K562 (cell line): ENCODE results near the gene SANBR. TPM values are rescaled to one million over a fixed set of nuclear protein-coding genes. Genes with fewer than 3 reads are reported as not detected.

Experiments used
- BMI1 ChIP-seq: fragments of 150-350 bp; IDR thresholded peaks from 2 replicates; pipeline ENCODE4 v1.6.1; 2014; ENCODE audit warnings: low read length
- BRD4 ChIP-seq: fragments of 200-600 bp; sonication (generic); IDR thresholded peaks from 2 replicates; pipeline ENCODE4 v1.6.1; 2017; ENCODE audit warnings: inconsistent platforms
- CHD2 ChIP-seq: IDR thresholded peaks from 2 replicates; pipeline ENCODE4 v1.6.1; 2011; ENCODE audit warnings: low read depth, low read length
- FOXO4 ChIP-seq: fragments of 450-650 bp; formaldehyde crosslinking; IDR thresholded peaks from 2 replicates; pipeline ENCODE4 v1.4.0; 2020; ENCODE audit warnings: mild to moderate bottlenecking, moderate library complexity
- HDGF ChIP-seq: fragments of 450-650 bp; IDR thresholded peaks from 2 replicates; pipeline ENCODE4 v1.6.1; 2016
- MNT ChIP-seq, 2 experiments: fragments of 450-650 bp; conservative IDR thresholded peaks; 2 replicates each; pipeline ENCODE4 v1.6.1; 2017; ENCODE audit warnings: mild to moderate bottlenecking in 2 of 2, moderate library complexity in 2 of 2
- POLR2AphosphoS2 ChIP-seq: IDR thresholded peaks from 2 replicates; pipeline ENCODE4 v1.6.1; 2012; ENCODE audit warnings: low read length, improper control_type of control experiment
- PURB ChIP-seq: sonication (generic); formaldehyde crosslinking; IDR thresholded peaks from 2 replicates; pipeline ENCODE4 v1.9.0; 2021; ENCODE audit warnings: low read depth, mild to moderate bottlenecking, missing genetic modification reagents
- PYGO2 ChIP-seq: fragments of 450-650 bp; IDR thresholded peaks from 2 replicates; pipeline ENCODE4 v1.6.1; 2016; ENCODE audit warnings: mild to moderate bottlenecking, missing genetic modification characterization, moderate library complexity, missing compliant biosample characterization
- SMAD1 ChIP-seq: fragments of 150-350 bp; IDR thresholded peaks from 2 replicates; pipeline ENCODE4 v1.6.1; 2014; ENCODE audit warnings: low read length, low read depth; ENCODE audit not compliant: partially characterized antibody
- SOX6 ChIP-seq: fragments of 450-650 bp; IDR thresholded peaks from 2 replicates; pipeline ENCODE4 v1.6.1; 2014; ENCODE audit warnings: mild to moderate bottlenecking
- ZBTB26 ChIP-seq: fragments of 450-650 bp; formaldehyde crosslinking; IDR thresholded peaks from 2 replicates; pipeline ENCODE4 v1.4.0; 2022; ENCODE audit warnings: missing genetic modification characterization
- ZNF518B ChIP-seq: fragments of 250-450 bp; sonication (Bioruptor Pico); IDR thresholded peaks from 2 replicates; pipeline ENCODE4 v1.5.0; 2021; ENCODE audit warnings: mild to moderate bottlenecking, moderate library complexity
- ZNF551 ChIP-seq: fragments of 250-450 bp; sonication (Bioruptor Pico); IDR thresholded peaks from 2 replicates; pipeline ENCODE4 v1.5.0; 2021; ENCODE audit warnings: mild to moderate bottlenecking, moderate library complexity
- ZNF639 ChIP-seq, 2 experiments: fragments of 200-800 bp in 1 of 2; sonication (Bioruptor generic) in 1 of 2; sonication (generic) in 1 of 2; formaldehyde crosslinking in 1 of 2; IDR thresholded peaks in 1 of 2; conservative IDR thresholded peaks in 1 of 2; 2 replicates each; pipeline versions ENCODE4 v1.5.0 to v1.6.1; 2016 to 2020; ENCODE audit warnings: missing compliant biosample characterization in 1 of 2, missing genetic modification characterization in 1 of 2, missing genetic modification reagents in 1 of 2
- ZNF764 ChIP-seq: fragments of 250-450 bp; sonication (Bioruptor Pico); IDR thresholded peaks from 2 replicates; pipeline ENCODE4 v1.4.0; 2020; ENCODE audit warnings: low read depth, mild to moderate bottlenecking, moderate library complexity
- polyA plus RNA-seq, 8 experiments: library from polyadenylated mRNA; depleted of rRNA in 4 of 8; stranded (reverse) in 5 of 8; unstranded in 3 of 8; fragments of >200 nt; fragmentation: Nextera tagmentation in 2 of 8; fragmentation: Illumina TruSeq in 1 of 8; extraction: Ambion mirVana in 2 of 8; extraction: Trizol in 1 of 8; gene quantifications; 2 replicates each; pipeline versions ENCODE4 v1.2.1 to v1.2.3, GENCODE V29; 2011 to 2014; ENCODE audit warnings: inconsistent platforms in 1 of 8, missing spikeins in 1 of 8
- total RNA-seq, 7 experiments: library from RNA; depleted of rRNA in 6 of 7; stranded (reverse); fragments of >200 nt in 6 of 7; fragmentation: Illumina TruSeq in 2 of 7; extraction: Trizol in 2 of 7; gene quantifications; 2 replicates each; pipeline versions ENCODE4 v1.2.1 to v1.2.3, GENCODE V29; 2011 to 2021; ENCODE audit warnings: low replicate concordance in 1 of 7

Gene SANBR
- total and polyA plus RNA-seq, 9 of the 15 experiments (the other 6 are each of a cell fraction or from before 2014, with no cell fraction given), result 1.5 to 7.7 (median 6.2) TPM

- TF ChIP-seq FOXO4 (CRISPR knock-in tag) (no peak), MNT (conservative IDR thresholded peaks at IDR 0.05) (0 out of 4 replicates have a peak, but pooled peaks of 1 of the 2 experiments have one; percentile 20), PURB (CRISPR knock-in tag) (no peak), ZBTB26 (no peak), SOX6 (peak; percentile 30; the same call in 1 of the 2 replicates), CHD2 (0 out of 2 replicates have a peak, but pooled peaks have one; percentile 45), BRD4 (no peak), HDGF (no peak), ZNF764 (CRISPR knock-in tag) (no peak), BMI1 (no peak), SMAD1 (no peak), ZNF639 (CRISPR knock-in tag; conservative IDR thresholded peaks at IDR 0.05 in 1 of 2, IDR thresholded peaks at IDR 0.05 in 1 of 2) (peak in 1 of 2 experiments; percentile 76; a peak in 1 of 4 replicates), POLR2AphosphoS2 (no peak), ZNF518B (CRISPR knock-in tag) (no peak), ZNF551 (no peak), PYGO2 (no peak)
Measured at GRCh38 chr2:61065714-61066709, at the start of gene SANBR (continued).
